Epithelial cell of prostate (primary cell): ENCODE results near the gene FKBP9.
"Not testable (repeated sequence)": the region's sequence is repeated elsewhere in the genome, so short reads cannot be mapped to it uniquely, and the experiment has no call there.

Source experiments
- DNase-seq: peaks from one replicate; pipeline ENCODE4 v3.0.0-alpha.2; 2011; ENCODE audit warnings: low read depth, low spot score
- H3K27ac ChIP-seq: fragments of 450-650 bp; 2 replicates; pipeline ENCODE4 v1.5.1; 2017; ENCODE audit warnings: mild to moderate bottlenecking

FKBP9 gene

GRCh38 chr7:33004104-33004616 is 46.9 kb downstream of the FKBP9 start:
- not testable (repeated sequence) for H3K27ac ChIP-seq, DNase-seq

- not testable (repeated sequence) for DNase-seq, H3K27ac ChIP-seq
Measured at GRCh38 chr7:33005193-33005592, 48.0 kb downstream of the FKBP9 start.

GRCh38 chr7:33005690-33006089 is 48.5 kb downstream of the FKBP9 start:
- H3K27ac ChIP-seq, DNase-seq: not testable (repeated sequence)

GRCh38 chr7:33009734-33010133 is 52.5 kb downstream of the FKBP9 start:
- H3K27ac ChIP-seq, result no peak overlapping the region
- no peak for DNase-seq

DNA sequence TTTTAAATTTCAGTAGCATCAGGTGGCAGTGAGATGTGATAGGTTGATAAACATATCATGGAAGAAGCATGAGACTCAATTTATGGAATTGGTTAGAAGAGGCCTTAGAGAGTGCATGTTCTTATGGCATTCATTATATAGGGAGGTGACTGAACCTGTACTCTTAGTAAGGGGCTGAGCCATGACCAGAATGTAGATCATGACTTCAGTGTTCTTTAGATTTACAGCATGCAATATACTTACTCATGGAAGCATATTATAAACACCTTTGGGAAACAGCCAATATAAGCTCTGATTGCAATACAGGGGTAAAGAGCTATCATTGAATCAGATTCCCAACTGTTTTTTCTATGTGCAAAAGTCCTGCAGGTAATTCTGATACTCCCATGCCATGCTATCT is 55.1 kb downstream of the FKBP9 start:
- no peak for DNase-seq
- no peak overlapping the region for H3K27ac ChIP-seq

DNA sequence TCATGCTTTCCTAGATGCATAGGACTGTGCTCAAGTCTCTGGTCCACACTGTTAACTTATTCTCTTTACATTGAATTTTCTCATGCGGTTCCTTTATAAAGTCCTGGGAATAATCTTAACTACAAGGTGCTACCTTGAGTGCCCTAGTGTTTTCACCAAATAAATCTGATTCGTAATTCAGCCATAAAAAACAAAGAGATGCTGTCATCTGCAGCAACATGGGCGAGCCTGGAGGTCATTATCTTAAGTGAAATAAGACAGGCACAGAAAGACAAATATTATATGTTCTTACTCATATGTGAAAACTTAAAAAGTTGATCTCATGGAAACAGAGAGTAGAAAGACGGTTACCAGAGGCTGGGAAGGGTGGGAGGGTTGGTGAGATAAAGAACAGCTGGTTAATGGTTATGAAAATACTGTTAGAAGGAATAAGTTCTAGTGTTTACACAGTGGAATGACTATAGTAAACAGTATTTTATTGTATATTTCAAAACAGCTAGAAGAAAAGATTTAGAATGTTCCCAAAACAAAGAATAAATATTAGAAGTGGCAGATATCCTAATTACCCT is 67.0 kb downstream of the FKBP9 start:
- DNase-seq, result no peak
- H3K27ac ChIP-seq, result no peak overlapping the region

- no peak overlapping the region for H3K27ac ChIP-seq
- DNase-seq, result no peak
Measured at GRCh38 chr7:33035776-33036175, 78.5 kb downstream of the FKBP9 start.

- H3K27ac ChIP-seq, result no peak overlapping the region
- no peak for DNase-seq
Measured at GRCh38 chr7:33038639-33039038, 81.4 kb downstream of the FKBP9 start.

- DNase-seq, result no peak
- no peak overlapping the region for H3K27ac ChIP-seq
Measured at GRCh38 chr7:33039257-33039902, 82.1 kb downstream of the FKBP9 start.

DNA sequence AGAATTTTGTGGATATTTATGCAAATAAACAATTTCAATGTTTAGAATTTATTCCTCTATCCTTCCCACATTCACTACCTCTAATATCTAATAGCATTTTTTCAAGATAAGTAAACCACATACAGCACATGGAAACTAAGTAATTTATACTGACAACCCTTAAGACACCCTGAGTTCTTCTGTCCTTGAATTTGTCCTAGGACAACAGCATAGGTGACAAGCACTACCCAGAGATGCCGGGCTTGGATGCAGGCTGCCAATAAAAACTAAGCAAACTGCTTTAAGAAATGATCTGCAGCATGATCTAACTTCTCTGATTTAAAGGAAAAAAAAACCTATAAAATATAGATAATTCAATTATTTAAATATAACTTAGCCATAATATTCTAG is 82.7 kb downstream of the FKBP9 start:
- DNase-seq, result no peak
- H3K27ac ChIP-seq, result no peak overlapping the region

DNA sequence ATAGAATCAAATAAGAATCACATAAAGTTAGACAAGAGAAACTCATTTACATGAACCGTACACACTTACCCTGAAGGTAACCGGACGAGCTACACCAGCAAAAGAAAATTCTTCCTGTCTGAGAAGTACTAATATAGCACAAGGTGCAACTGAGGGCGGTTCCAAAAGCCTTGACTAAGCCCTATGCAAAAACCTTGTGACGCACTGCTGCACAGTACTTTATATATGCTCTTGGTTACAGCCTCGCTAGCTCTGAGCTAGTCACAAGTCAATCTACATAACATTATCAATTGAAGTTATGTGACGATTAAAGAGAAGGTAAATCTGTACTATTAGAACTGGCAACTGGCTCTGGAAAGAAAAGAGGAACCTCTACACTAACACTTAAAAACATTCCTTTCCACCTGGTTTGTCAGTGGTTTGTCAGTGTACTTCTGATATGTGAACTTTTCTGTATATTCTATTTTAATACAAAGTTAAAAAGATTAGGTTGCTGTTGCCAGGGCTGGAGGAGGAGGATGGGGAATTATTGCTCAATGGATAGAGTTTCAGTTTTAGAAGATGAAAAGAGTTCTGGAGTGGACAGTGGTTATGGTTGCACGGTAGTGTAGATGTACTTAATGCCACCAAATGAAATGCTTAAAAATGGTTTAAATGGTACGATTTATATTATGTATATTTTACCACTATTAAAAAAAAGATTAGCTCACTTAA is 83.7 kb downstream of the FKBP9 start:
- peak overlapping the region; percentile 29 for H3K27ac ChIP-seq
- DNase-seq, result peak; percentile 39

DNA sequence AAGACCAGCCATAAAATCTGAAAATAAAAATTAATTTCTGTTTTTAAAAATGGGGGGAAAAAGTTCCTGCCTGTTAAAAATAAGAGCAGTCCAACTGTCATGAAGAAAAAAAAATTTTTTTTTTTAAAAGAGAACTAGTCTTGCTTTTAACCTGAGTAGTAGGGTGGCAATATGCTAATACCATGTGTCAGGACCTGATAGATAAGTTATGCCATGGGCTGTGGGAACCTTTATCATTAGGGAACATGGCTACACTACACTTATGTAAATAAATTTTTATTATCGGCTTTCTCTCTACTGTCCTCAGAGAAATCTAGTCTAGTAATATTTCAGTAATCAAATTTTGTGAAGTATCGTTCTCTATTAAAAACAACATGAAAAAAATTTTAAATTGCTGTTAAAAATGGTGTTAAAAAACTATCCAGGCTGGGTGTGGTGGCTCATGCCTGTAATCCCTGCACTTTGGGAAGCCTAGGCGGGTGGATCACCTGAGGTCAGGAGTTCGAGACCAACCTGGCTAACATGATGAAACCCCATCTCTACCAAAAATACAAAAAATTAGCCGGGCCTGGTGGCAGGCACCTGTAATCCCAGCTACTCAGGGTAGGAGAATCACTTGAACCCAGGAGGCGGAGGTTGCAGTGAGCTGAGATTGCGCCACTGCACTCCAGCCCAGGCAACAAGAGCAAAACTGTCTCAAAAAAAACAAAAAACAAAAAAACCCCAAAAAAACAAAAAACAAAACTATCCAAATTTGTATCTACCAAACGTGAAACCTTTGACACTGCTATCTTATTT is 84.6 kb downstream of the FKBP9 start:
- no peak for DNase-seq
- no peak overlapping the region for H3K27ac ChIP-seq

DNA sequence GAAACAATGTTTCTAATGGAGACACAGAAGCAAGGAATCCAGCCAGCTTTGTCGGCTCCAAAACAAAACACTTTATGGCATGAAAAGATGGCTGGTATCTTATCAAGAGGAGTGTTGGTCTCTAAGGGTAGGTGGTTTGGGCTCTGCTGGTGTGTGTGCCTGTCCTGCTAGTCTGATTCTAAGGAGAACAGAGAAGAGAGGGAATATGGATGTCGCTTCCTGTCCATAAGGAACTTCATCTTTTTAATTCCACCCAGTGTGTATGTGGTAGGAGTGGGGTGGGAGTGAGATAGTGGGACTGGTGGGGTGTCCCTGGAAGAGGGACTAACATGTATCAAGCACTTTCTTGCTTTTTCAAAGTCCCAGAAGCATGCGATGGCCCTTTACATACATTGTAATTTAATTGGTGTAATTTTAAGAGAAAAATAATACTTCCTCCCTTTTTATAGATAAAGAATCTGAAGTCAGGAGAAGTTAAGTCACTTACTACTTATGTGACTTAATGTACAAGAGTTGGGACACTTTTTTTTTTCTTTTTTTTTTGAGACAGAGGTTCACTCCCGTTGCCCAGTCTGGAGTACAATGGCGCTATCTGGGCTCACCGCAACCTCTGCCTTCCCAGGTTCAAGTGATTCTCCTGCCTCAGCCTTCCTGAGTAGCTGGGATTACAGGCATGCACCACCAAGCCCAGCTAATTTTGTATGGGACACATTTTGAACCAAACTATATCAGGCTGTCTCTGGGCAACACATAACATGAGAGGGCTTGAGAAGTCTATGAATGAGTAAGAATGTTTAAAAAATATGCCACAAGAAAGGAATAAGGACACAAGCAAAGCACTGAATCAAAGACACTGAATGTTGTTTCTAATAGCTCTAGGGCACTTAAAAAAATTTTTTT is 86.5 kb downstream of the FKBP9 start:
- H3K27ac ChIP-seq, result no peak overlapping the region

GRCh38 chr7:33044401-33044718 is 87.1 kb downstream of the FKBP9 start:
- no peak overlapping the region for H3K27ac ChIP-seq

More for the DNA sequence above, 86.5 kb downstream of the FKBP9 start:
- DNase-seq, result no peak

GRCh38 chr7:33044986-33045385 is 87.7 kb downstream of the FKBP9 start:
- no peak overlapping the region for H3K27ac ChIP-seq
- no peak for DNase-seq

More at GRCh38 chr7:33044401-33044718, 87.1 kb downstream of the FKBP9 start:
- DNase-seq, result no peak

DNA sequence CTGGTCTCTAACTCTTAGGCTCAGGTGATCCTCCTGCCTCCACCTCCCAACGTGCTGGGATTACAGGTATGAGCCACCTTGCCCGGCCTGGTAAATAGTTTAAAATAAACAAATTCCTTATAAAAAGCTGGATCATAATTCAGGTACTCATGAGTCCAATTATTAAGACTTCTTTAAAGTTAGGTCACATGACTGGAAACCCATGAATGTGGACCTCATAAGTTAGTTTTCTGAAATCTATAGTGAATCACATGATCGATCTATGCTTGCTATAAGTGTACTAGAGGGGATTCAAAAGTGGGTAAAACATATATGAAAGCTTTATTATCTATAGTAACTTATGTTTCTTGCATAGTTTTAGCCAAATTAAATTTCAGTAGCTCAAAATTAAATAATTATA is 91.0 kb downstream of the FKBP9 start:
- H3K27ac ChIP-seq, result no peak overlapping the region
- no peak for DNase-seq

GRCh38 chr7:33048704-33049103 is 91.5 kb downstream of the FKBP9 start:
- no peak for DNase-seq
- H3K27ac ChIP-seq, result no peak overlapping the region

DNA sequence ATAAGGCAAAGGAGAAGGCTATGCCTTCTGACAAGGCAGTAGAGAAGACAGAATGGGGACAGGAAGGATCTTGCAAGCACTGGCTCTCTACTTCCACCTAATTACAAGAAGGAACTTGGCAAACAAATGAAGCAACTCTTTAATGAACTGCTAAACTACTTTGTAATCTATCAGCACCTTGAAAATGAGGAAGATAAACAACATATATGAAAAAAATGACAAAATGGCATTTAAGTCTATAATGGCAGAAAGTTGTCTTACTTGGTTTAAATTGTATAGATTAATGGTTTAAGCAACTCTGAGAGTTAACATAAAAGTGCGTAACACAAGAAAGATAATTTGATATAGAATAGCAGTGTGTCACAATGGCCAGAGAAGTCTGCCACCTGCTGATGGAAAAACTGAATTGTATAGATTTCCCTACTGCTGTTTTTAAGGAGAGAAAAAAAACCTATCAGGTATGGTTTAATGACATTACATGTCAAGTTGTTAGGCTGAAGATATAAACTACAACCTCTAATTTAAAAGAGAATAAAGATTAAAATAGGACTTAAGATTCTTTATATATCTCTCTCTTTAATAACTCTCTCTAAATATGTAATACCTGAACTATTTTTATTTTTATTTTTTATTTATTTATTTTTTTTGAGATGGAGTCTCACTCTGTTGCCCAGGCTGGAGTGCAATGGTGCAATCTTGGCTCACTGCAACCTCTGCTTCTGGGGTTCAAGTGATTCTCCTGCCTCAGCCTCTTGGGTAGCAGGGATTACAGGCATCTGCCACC is 93.5 kb downstream of the FKBP9 start:
- H3K27ac ChIP-seq, result no peak overlapping the region
- no peak for DNase-seq

DNA sequence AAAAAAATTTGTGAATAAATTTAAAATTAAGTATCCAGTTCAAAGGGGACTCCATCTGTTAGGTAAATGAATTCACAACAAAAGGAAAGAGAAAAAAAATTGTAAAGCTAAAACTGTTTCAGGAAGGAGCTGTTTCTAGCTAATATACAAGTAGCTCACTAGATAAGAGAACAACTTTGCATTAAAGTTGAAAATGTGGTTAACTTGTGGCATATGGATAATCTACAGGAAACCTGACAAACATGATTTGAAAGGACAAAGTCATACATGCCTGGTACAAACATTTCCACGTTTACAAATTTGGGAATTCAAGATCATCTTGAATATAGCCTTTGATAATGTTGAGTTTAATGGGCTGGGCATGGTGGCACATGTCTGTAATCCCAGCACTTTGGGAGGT is 96.5 kb downstream of the FKBP9 start:
- no peak for DNase-seq
- peak overlapping the region; percentile 21 for H3K27ac ChIP-seq
